HL-60 (cell line): ENCODE results near the gene NUDT22.

ENCODE experiments used
- GABPA ChIP-seq: IDR thresholded peaks from 2 replicates; pipeline ENCODE4 v1.6.1; 2012; ENCODE audit warnings: low read depth
- POLR2AphosphoS5 ChIP-seq: IDR thresholded peaks from 2 replicates; pipeline ENCODE4 v1.6.1; 2012; ENCODE audit warnings: low read depth
- SPI1 ChIP-seq: IDR thresholded peaks from 2 replicates; pipeline ENCODE4 v1.6.1; 2012; ENCODE audit warnings: low read depth, mild to moderate bottlenecking, borderline replicate concordance
- TF ChIP-seq, protein P1 (sequence below): IDR thresholded peaks from one replicate; pipeline ENCODE4 v1.5.1; 2011; ENCODE audit warnings: low read length, control low read depth, inconsistent platforms; ENCODE audit not compliant: insufficient read depth

DNA sequence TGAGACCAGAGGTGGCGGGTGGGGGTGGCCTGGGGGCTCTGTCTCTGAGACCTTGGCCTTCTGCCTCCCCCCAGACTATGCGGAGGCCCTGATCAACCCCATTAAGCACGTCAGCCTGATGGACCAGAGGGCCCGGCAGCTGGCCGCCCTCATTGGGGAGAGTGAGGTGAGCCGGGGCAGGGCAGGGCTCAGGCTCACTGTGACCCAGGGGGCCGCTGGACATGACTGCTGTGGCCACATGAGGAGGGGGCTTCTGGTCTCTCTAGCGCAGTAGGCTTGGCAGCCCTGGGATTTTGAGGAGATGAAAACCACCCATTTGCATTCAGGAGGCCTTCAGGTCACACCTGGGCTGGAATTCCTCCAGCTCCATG, 37.9 kb downstream of the NUDT22 start:
- TF ChIP-seq POLR2AphosphoS5 (no peak), SPI1 (no peak), GABPA (no peak)
- TF ChIP-seq, protein P1, sequence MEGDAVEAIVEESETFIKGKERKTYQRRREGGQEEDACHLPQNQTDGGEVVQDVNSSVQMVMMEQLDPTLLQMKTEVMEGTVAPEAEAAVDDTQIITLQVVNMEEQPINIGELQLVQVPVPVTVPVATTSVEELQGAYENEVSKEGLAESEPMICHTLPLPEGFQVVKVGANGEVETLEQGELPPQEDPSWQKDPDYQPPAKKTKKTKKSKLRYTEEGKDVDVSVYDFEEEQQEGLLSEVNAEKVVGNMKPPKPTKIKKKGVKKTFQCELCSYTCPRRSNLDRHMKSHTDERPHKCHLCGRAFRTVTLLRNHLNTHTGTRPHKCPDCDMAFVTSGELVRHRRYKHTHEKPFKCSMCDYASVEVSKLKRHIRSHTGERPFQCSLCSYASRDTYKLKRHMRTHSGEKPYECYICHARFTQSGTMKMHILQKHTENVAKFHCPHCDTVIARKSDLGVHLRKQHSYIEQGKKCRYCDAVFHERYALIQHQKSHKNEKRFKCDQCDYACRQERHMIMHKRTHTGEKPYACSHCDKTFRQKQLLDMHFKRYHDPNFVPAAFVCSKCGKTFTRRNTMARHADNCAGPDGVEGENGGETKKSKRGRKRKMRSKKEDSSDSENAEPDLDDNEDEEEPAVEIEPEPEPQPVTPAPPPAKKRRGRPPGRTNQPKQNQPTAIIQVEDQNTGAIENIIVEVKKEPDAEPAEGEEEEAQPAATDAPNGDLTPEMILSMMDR, result no peak
